Gastrocnemius medialis (tissue), 4 donors: Measurements from ENCODE around the gene MAGEA6.

Experiments used
- POLR2A ChIP-seq, 2 donors: fragments of 450-650 bp; IDR thresholded peaks; one replicate each; pipeline ENCODE4 v1.6.1; 2017; ENCODE audit warnings: antibody characterized with exemption in 2 of 2, mild to moderate bottlenecking in 2 of 2, moderate library complexity in 2 of 2
- TF ChIP-seq, protein P1 (sequence below), 5 experiments: fragments of 450-650 bp in 3 of 5; fragments of 200-600 bp in 2 of 5; sonication (generic) in 2 of 5; IDR thresholded peaks in 4 of 5; conservative IDR thresholded peaks in 1 of 5; 1 replicate in 4 of 5; 2 replicates in 1 of 5; pipeline ENCODE4 v1.5.1; 2016 to 2019; ENCODE audit warnings: antibody characterized with exemption in 5 of 5, mild to moderate bottlenecking in 3 of 5, moderate library complexity in 3 of 5

DNA sequence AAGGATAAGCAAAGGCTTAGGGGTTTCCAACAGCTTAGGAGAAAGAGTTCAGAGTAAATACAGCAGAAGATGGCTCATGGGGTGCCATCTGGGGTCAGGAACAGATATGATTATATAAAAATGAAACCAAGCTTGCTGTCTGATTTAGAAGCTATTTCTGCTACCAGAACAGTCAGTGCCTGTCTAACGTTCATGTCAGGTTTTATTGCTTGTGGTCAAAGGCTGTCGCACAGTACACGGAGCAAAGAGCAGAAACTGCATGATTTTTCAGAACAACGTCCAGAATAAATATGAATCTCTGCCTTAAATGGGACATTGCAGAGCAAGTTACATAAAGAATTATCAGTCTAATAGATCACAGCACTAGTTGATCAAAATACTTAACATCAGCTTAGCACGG, 43.7 kb upstream of the MAGEA6 start:
- TF ChIP-seq, protein P1, sequence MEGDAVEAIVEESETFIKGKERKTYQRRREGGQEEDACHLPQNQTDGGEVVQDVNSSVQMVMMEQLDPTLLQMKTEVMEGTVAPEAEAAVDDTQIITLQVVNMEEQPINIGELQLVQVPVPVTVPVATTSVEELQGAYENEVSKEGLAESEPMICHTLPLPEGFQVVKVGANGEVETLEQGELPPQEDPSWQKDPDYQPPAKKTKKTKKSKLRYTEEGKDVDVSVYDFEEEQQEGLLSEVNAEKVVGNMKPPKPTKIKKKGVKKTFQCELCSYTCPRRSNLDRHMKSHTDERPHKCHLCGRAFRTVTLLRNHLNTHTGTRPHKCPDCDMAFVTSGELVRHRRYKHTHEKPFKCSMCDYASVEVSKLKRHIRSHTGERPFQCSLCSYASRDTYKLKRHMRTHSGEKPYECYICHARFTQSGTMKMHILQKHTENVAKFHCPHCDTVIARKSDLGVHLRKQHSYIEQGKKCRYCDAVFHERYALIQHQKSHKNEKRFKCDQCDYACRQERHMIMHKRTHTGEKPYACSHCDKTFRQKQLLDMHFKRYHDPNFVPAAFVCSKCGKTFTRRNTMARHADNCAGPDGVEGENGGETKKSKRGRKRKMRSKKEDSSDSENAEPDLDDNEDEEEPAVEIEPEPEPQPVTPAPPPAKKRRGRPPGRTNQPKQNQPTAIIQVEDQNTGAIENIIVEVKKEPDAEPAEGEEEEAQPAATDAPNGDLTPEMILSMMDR (IDR thresholded peaks at IDR 0.05 in 4 of 5, conservative IDR thresholded peaks at IDR 0.05 in 1 of 5) = no peak
- TF ChIP-seq POLR2A (IDR thresholded peaks at IDR 0.05) = no peak
